OCI-LY3 (cell line): ENCODE data around the gene NFIA.

Experiments
- H2AFZ ChIP-seq: fragments of 200-600, 300-600 bp; shearing (Covaris generic); 2 replicates; pipeline ENCODE4 v1.6.0; 2014; ENCODE audit warnings: antibody characterized with exemption, low read depth, low read length
- H3K27ac ChIP-seq: fragments of 200-600, 300-600 bp; sonication (generic); 2 replicates; pipeline ENCODE4 v1.5.1; 2014; ENCODE audit warnings: mild to moderate bottlenecking, low read length, moderate library complexity, mixed read lengths
- H3K27me3 ChIP-seq: fragments of 200-600, 300-600 bp; sonication (generic); 2 replicates; pipeline ENCODE4 v1.6.1; 2014; ENCODE audit warnings: low read depth, low read length, mixed read lengths
- H3K36me3 ChIP-seq: fragments of 200-600, 300-600 bp; sonication (generic); replicated peaks from 2 replicates; pipeline ENCODE3; 2014; ENCODE audit warnings: low read depth, low read length, mixed read lengths
- H3K4me1 ChIP-seq: fragments of 300-600, 200-600 bp; sonication (generic); 2 replicates; pipeline ENCODE4 v1.6.1; 2014; ENCODE audit warnings: low read length, mixed read lengths
- H3K4me2 ChIP-seq: fragments of 200-600, 300-600 bp; sonication (generic); 2 replicates; pipeline ENCODE4 v1.6.1; 2014; ENCODE audit warnings: low read length, mixed read lengths
- H3K4me3 ChIP-seq: fragments of 300-600, 200-600 bp; sonication (generic); 2 replicates; pipeline ENCODE4 v1.5.1; 2014; ENCODE audit warnings: antibody characterized with exemption, mild to moderate bottlenecking, low read length, moderate library complexity
- H3K79me2 ChIP-seq: fragments of 300-600, 200-600 bp; shearing (Covaris generic); 2 replicates; pipeline ENCODE4 v1.6.1; 2014; ENCODE audit warnings: mild to moderate bottlenecking, low read length, mixed read lengths
- H3K9ac ChIP-seq: fragments of 300-600, 200-600 bp; shearing (Covaris generic); 2 replicates; pipeline ENCODE4 v1.6.0; 2014; ENCODE audit warnings: mild to moderate bottlenecking, low read length, moderate library complexity
- H3K9me3 ChIP-seq: fragments of 200-600, 300-600 bp; shearing (Covaris generic); 2 replicates; pipeline ENCODE4 v1.6.1; 2014; ENCODE audit warnings: low read length, mixed read lengths; ENCODE audit not compliant: insufficient read depth
- H4K20me1 ChIP-seq: fragments of 200-600, 300-600 bp; sonication (generic); 2 replicates; pipeline ENCODE4 v1.6.1; 2016; ENCODE audit warnings: low read length, mixed read lengths; ENCODE audit not compliant: insufficient read depth
- CTCF ChIP-seq: fragments of 200-600, 300-600 bp; sonication (generic); IDR thresholded peaks from 2 replicates; pipeline ENCODE4 v1.5.1; 2014; ENCODE audit warnings: antibody characterized with exemption, low read length, low read depth
- EZH2phosphoT487 ChIP-seq: fragments of 200-600 bp; shearing (Covaris generic); IDR thresholded peaks from 2 replicates; pipeline ENCODE4 v1.6.1; 2018; ENCODE audit warnings: antibody characterized with exemption, mixed run types, low read depth

The NFIA gene

GRCh38 chr1:61490924-61491323 lies 408.6 kb downstream of the NFIA start:
- no peak overlapping the region for H3K27ac ChIP-seq
- no peak overlapping the region for H2AFZ ChIP-seq
- H3K4me2 ChIP-seq = no peak overlapping the region
- no peak overlapping the region for H3K4me3 ChIP-seq
- H3K79me2 ChIP-seq = no peaks in the 10 kb centered on the region
- no peaks in the 10 kb centered on the region for H4K20me1 ChIP-seq
- no peak overlapping the region for H3K9ac ChIP-seq
- H3K27me3 ChIP-seq = no peaks in the 10 kb centered on the region
- no peaks in the 10 kb centered on the region for H3K9me3 ChIP-seq
- no peaks in the 10 kb centered on the region for H3K4me1 ChIP-seq
- H3K36me3 ChIP-seq = no peaks in the 10 kb centered on the region
- TF ChIP-seq EZH2phosphoT487 = no peak
- TF ChIP-seq CTCF = no peak

- H3K27ac ChIP-seq = no peak overlapping the region
- H3K9me3 ChIP-seq = no peaks in the 10 kb centered on the region
- no peak overlapping the region for H2AFZ ChIP-seq
- H4K20me1 ChIP-seq = no peaks in the 10 kb centered on the region
- H3K4me3 ChIP-seq = no peak overlapping the region
- no peaks in the 10 kb centered on the region for H3K27me3 ChIP-seq
- TF ChIP-seq CTCF (no peak), EZH2phosphoT487 (no peak)
- no peaks in the 10 kb centered on the region for H3K36me3 ChIP-seq
- no peak overlapping the region for H3K9ac ChIP-seq
- no peaks in the 10 kb centered on the region for H3K4me1 ChIP-seq
- no peak overlapping the region for H3K4me2 ChIP-seq
- no peaks in the 10 kb centered on the region for H3K79me2 ChIP-seq
Measured at GRCh38 chr1:61491497-61491896, 409.1 kb downstream of the NFIA start.

- H3K27me3 ChIP-seq = no peaks in the 10 kb centered on the region
- no peaks in the 10 kb centered on the region for H4K20me1 ChIP-seq
- no peak overlapping the region for H3K27ac ChIP-seq
- no peaks in the 10 kb centered on the region for H3K36me3 ChIP-seq
- H3K9ac ChIP-seq = no peak overlapping the region
- no peaks in the 10 kb centered on the region for H3K79me2 ChIP-seq
- TF ChIP-seq CTCF = no peak
- no peak for TF ChIP-seq EZH2phosphoT487
- no peaks in the 10 kb centered on the region for H3K4me1 ChIP-seq
- H3K4me3 ChIP-seq = no peak overlapping the region
- no peak overlapping the region for H2AFZ ChIP-seq
- no peaks in the 10 kb centered on the region for H3K9me3 ChIP-seq
- H3K4me2 ChIP-seq = no peak overlapping the region
Measured at GRCh38 chr1:61494000-61494399, 411.6 kb downstream of the NFIA start.

GRCh38 chr1:61496501-61496900 lies 414.1 kb downstream of the NFIA start:
- no peak overlapping the region for H3K4me3 ChIP-seq
- no peak overlapping the region for H2AFZ ChIP-seq
- no peaks in the 10 kb centered on the region for H3K36me3 ChIP-seq
- H3K27me3 ChIP-seq = no peaks in the 10 kb centered on the region
- H3K9ac ChIP-seq = no peak overlapping the region
- no peaks in the 10 kb centered on the region for H3K9me3 ChIP-seq
- TF ChIP-seq CTCF = no peak
- no peak for TF ChIP-seq EZH2phosphoT487
- H3K4me1 ChIP-seq = no peaks in the 10 kb centered on the region
- no peak overlapping the region for H3K27ac ChIP-seq
- H3K4me2 ChIP-seq = no peak overlapping the region
- no peaks in the 10 kb centered on the region for H3K79me2 ChIP-seq
- no peaks in the 10 kb centered on the region for H4K20me1 ChIP-seq
